Psoas muscle (tissue), 8 donors: Measurements from ENCODE around the gene ELSPBP1. TPM values are rescaled to one million over a fixed set of nuclear protein-coding genes. Genes with fewer than 3 reads are reported as not detected.

ENCODE experiments used
- ATAC-seq, 4 donors: fragments of 200-7000 bp; cut with Tn5 transposase; one replicate each; pipeline ENCODE4 v1.9.1; 2020; ENCODE audit warnings: moderate library complexity in 3 of 4, mild to moderate bottlenecking in 2 of 4
- DNase-seq, 2 donors: peaks; one replicate each; pipeline ENCODE4 v3.0.0-alpha.2; 2020
- H3K27ac ChIP-seq: fragments of 200-600 bp; one replicate; pipeline ENCODE4 v1.8.0; 2022
- H3K27me3 ChIP-seq, 3 donors: fragments of 200-600 bp in 1 of 3; one replicate each; pipeline versions ENCODE4 v1.6.1 to v1.8.0; 2013 to 2022; ENCODE audit warnings: low read length in 2 of 3, mild to moderate bottlenecking in 2 of 3, moderate library complexity in 1 of 3; ENCODE audit not compliant: insufficient read depth in 3 of 3
- H3K36me3 ChIP-seq, 2 donors: fragments of 200-600 bp in 1 of 2; one replicate each; pipeline versions ENCODE4 v1.6.1 to v1.8.0; 2013 to 2022; ENCODE audit warnings: low read depth in 1 of 2, mild to moderate bottlenecking in 1 of 2, moderate library complexity in 1 of 2; ENCODE audit not compliant: insufficient read depth in 1 of 2
- H3K4me1 ChIP-seq: fragments of 200-600 bp; one replicate; pipeline ENCODE4 v1.8.0; 2022
- H3K4me3 ChIP-seq: fragments of 200-600 bp; one replicate; pipeline ENCODE4 v1.8.0; 2022; ENCODE audit warnings: mild to moderate bottlenecking
- H3K9me3 ChIP-seq: fragments of 200-600 bp; one replicate; pipeline ENCODE4 v1.8.0; 2022
- WGBS, 3 donors: extraction: QIAGEN DNeasy Blood & Tissue Kit; methylation state at CpG; one replicate each; pipeline versions ENCODE4 v1.1.6 to v1.1.7; 2013; 5-methylcytosine and 5-hydroxymethylcytosine counted together
- intact Hi-C, 2 donors: fragments of 100-400 bp; cut with DNase I; formaldehyde crosslinking; loops; one replicate each; pipeline versions ENCODE4 v1.11.0 to v1.14.2; 2022
- polyA plus RNA-seq, 3 donors: library from polyadenylated mRNA; stranded (reverse); fragments of 200-250 nt; gene quantifications; one replicate each; pipeline ENCODE4 v1.2.3, GENCODE V29; 2013
- total RNA-seq, 4 donors: library from RNA; stranded (reverse); fragmentation: NEBNext Ultra II Directional in 2 of 4; extraction: Animal tissue kit (Norgen Biotek cat#: 25700) in 2 of 4; gene quantifications; one replicate each; pipeline versions ENCODE4 v1.2.1 to v1.2.4, GENCODE V29; 2021 to 2023
- TF ChIP-seq, protein P1 (sequence below): fragments of 200-600 bp; IDR thresholded peaks from one replicate; pipeline ENCODE4 v1.8.0; 2022; ENCODE audit warnings: antibody characterized with exemption
- donor health status: healthy with polysubstance abuse.
- donor health status: DM: no; HTN: no; CAD: no; lungs with moderate emphysema.
- donor health status: Bipolar disorder and iron deficiency.
- donor health status: healthy.
- donor health status: DM: yes; HTN: yes; CAD: no.
- donor health status: DM: no; HTN: no; CAD: no.
- donor health status: DM: no; HTN: no; CAD: no.
- donor health status: DM: yes; HTN: yes; CAD: no.

Gene ELSPBP1
- total and polyA plus RNA-seq, 7 donors = not detected

DNA sequence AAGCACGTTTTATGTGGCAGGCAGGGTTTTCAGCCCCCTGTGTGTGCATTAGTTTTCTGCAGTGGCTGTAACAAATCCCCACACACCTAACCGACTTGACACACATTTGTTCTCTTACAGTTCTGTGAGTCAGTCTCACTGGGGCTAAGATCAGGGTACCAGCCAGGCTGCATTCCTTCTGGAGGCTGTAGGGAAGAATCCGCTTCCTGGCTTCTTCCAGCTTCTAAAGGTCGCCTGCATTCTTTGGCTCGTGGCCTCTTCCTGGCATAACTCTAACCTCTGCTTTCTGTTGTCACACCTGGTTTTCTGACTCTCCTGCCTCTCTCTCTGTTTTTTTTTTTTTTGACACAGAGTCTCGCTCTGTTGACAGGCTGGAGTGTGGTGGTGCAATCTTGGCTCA, 6.4 kb downstream of the ELSPBP1 start:
- Histone ChIP-seq H3K36me3 (no peaks in the 10 kb centered on the region), H3K4me3 (no peak overlapping the region), H3K27me3 (peaks cover 0 to 16% (median 0%) of the 10 kb centered on the region in 3 donors), H3K9me3 (no peaks in the 10 kb centered on the region), H3K27ac (no peak overlapping the region), H3K4me1 (no peaks in the 10 kb centered on the region)
- 74 to 83% (median 78%) methylated on average over 6 of the region's 6 CpGs for WGBS, 3 donors
- ATAC-seq = no peak
- DNase-seq = no peak
- intact Hi-C loops = no loop called here
- TF ChIP-seq, protein P1, sequence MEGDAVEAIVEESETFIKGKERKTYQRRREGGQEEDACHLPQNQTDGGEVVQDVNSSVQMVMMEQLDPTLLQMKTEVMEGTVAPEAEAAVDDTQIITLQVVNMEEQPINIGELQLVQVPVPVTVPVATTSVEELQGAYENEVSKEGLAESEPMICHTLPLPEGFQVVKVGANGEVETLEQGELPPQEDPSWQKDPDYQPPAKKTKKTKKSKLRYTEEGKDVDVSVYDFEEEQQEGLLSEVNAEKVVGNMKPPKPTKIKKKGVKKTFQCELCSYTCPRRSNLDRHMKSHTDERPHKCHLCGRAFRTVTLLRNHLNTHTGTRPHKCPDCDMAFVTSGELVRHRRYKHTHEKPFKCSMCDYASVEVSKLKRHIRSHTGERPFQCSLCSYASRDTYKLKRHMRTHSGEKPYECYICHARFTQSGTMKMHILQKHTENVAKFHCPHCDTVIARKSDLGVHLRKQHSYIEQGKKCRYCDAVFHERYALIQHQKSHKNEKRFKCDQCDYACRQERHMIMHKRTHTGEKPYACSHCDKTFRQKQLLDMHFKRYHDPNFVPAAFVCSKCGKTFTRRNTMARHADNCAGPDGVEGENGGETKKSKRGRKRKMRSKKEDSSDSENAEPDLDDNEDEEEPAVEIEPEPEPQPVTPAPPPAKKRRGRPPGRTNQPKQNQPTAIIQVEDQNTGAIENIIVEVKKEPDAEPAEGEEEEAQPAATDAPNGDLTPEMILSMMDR = no peak

DNA sequence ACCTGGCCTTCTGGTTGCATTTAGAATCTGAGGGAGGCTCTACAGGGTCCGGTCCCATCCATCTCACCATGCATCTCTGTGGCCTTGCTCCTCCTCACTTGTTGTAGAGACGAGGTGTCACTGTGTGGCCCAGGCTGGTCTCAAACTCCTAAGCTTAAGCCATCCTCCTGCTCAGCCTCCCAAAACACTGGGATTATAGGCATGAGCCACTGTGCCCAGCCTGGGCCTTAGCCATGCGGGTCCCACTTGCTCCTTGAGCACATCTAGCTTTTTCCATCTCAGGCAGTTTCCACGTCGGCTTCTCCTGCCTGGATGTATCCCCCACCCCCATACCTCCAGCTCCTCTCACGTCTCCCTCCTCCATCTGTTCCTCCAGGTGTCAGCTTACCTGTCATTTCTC, 9.8 kb downstream of the ELSPBP1 start:
- ATAC-seq (no peak), DNase-seq (no peak)
- intact Hi-C loops = no loop called here
- TF ChIP-seq, protein P1 = no peak
- Histone ChIP-seq H3K27me3 (peaks cover 0 to 8% (median 3%) of the 10 kb centered on the region in 3 donors), H3K4me3 (no peak overlapping the region), H3K36me3 (no peaks in the 10 kb centered on the region), H3K9me3 (no peaks in the 10 kb centered on the region), H3K4me1 (no peaks in the 10 kb centered on the region), H3K27ac (no peak overlapping the region)
- 61 to 69% (median 64%) methylated on average over 6 of the region's 6 CpGs for WGBS, 3 donors

DNA sequence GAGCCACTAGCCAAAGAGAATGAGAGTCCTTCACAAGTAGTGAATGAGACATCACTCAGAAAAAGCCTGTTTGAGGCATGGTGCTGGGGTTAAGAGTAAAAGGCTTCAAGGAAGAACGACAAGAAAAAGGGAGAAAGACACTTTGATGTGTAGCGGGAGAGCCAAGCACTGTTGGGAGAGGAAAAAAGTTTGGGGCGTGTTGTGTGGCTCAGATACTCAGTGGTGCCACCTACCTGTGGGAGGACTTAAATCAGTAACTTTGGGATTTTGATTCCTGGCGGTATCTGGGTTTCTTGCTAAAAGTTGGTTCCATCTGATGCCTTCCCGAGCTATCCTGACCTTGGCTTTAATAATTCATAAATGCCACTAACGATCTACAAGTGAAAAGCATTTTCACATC, 12.3 kb downstream of the ELSPBP1 start:
- Histone ChIP-seq H3K4me1 (no peaks in the 10 kb centered on the region), H3K36me3 (no peaks in the 10 kb centered on the region), H3K27ac (no peak overlapping the region), H3K9me3 (no peaks in the 10 kb centered on the region), H3K27me3 (peaks cover 0 to 8% (median 5%) of the 10 kb centered on the region in 3 donors), H3K4me3 (no peak overlapping the region)
- DNase-seq (no peak), ATAC-seq (no peak)
- TF ChIP-seq, protein P1 = no peak
- intact Hi-C loops = no loop called here
- 80 to 85% (median 82%) methylated on average over 6 of the region's 6 CpGs for WGBS, 3 donors

DNA sequence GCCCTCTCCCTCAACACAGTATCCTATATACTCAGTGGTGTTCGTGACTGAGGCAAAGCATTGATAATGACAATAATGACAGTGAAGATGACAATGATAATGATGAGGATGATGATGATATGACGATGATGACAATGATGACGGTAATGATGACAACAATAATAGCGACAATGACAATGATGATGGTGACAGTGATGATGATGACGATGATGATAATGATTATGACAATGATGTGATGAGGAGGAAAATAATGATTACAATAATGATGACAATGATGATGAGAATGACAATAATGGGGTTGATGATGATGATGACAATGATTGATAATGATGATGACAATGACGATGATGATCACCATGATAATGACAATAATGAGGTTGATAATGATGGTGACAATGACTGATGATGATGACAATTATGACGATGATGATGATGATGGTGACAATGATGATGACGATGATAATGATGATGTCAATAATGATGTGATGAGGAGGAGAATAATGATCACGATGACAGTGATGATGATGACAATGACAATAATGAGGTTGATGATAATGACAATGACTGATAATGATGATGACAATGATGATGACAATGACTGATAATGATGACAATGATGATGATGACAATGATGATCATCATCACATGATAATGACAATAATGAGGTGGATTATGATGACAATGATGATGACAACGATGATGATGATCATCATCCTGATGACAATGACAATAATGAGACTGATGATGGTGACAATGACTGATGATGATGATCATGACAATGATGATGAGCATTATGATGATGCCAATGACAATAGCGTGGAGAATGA, 16.7 kb downstream of the ELSPBP1 start:
- Histone ChIP-seq H3K4me1 (no peaks in the 10 kb centered on the region), H3K4me3 (no peak overlapping the region), H3K27me3 (peaks cover 0 to 5% (median 3%) of the 10 kb centered on the region in 3 donors), H3K9me3 (no peaks in the 10 kb centered on the region), H3K27ac (no peak overlapping the region), H3K36me3 (no peaks in the 10 kb centered on the region)
- TF ChIP-seq, protein P1 = no peak
- ATAC-seq (no peak), DNase-seq (no peak)
- intact Hi-C loops = no loop called here
- 88 to 93% (median 92%) methylated on average over 11 of the region's 11 CpGs for WGBS, 3 donors

DNA sequence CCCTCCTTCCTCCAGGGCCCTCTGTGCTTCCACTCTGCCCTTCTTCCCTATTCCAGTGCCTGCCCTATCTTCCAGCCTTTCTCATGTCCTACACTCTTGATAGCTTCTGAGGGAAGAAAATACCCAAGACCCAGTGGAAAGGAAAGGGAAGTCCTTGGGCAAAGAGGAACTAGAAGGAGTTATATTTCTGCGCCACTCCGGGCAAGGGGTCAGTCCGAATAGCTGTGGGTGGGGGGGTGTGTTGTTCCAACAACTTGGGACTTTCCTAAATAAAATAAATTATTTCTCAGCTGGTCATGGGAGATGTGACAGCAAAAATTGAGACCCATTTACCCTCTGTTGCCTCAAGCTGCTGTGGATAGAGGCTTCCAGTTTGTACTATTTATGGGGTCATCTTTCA, 26.3 kb downstream of the ELSPBP1 start:
- Histone ChIP-seq H3K27me3 (peaks cover 0 to 14% (median 2%) of the 10 kb centered on the region in 3 donors), H3K36me3 (no peaks in the 10 kb centered on the region), H3K27ac (no peak overlapping the region), H3K4me1 (no peaks in the 10 kb centered on the region), H3K4me3 (no peak overlapping the region), H3K9me3 (no peaks in the 10 kb centered on the region)
- TF ChIP-seq, protein P1 = no peak
- intact Hi-C loops = no loop called here
- 77 to 82% (median 78%) methylated on average over 3 of the region's 3 CpGs for WGBS, 3 donors
- ATAC-seq = no peak
- no peak for DNase-seq
